ENCODE results near the gene MARCHF5.
"Not testable (repeated sequence)": the region's sequence is repeated elsewhere in the genome, so short reads cannot be mapped to it uniquely, and the experiment has no call there.

Gene MARCHF5

DNA sequence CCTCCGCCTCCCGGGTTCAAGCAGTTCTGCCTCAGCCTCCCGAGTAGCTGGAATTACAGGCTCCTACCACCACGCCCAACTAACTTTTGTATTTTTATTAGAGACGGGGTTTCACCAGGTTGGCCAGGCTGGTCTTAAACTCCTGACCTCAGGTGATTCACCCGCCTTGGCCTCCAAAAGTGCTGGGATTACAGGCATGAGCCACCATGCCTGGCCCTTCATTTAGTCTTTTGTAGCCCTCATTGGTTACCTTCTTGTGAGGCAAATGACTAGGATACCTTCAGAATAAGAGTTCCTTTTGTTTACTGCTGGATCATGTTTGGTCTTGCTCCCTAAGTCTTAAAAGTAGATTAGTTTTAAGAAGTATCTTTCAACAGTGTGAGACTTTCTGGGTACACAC, 39.0 kb downstream of the MARCHF5 start:
- Mint-ChIP-seq H3K36me3 (ENCODE audit: low read depth) (peaks cover 22% of the 10 kb centered on the region), H3K4me1 (ENCODE audit: low read depth) (peaks cover 29% of the 10 kb centered on the region)
- not testable (repeated sequence) for H3K27ac Mint-ChIP-seq, H3K27me3 Mint-ChIP-seq, DNase-seq, H3K4me3 Mint-ChIP-seq, H3K9me3 Mint-ChIP-seq

DNA sequence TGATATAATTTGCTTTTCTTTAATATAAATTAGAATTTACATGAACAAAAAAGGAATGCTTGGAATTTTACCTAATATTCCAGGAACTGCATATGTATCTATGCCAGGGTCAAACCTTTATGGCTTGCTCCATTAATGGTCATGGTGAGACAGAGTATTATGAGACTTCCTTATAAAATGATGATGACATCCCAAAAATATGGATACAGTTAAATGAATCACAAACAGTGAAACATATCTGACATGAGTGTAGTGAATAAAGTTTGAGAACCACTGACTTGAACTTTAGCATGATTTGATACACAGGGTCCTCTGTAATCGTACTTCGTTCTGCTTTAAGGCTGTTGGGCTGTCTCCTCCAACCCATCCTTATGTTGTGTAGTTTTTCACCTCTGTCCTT, 51.8 kb downstream of the MARCHF5 start:
- peaks cover 64% of the 10 kb centered on the region for H3K36me3 Mint-ChIP-seq (ENCODE audit: low read depth)
- H3K4me3 Mint-ChIP-seq: no peak overlapping the region
- no peak for DNase-seq
- H3K27me3 Mint-ChIP-seq: no peaks in the 10 kb centered on the region
- peaks cover 6% of the 10 kb centered on the region for H3K4me1 Mint-ChIP-seq (ENCODE audit: low read depth)
- H3K9me3 Mint-ChIP-seq: no peaks in the 10 kb centered on the region
- peak overlapping the region; percentile 5 for H3K27ac Mint-ChIP-seq

DNA sequence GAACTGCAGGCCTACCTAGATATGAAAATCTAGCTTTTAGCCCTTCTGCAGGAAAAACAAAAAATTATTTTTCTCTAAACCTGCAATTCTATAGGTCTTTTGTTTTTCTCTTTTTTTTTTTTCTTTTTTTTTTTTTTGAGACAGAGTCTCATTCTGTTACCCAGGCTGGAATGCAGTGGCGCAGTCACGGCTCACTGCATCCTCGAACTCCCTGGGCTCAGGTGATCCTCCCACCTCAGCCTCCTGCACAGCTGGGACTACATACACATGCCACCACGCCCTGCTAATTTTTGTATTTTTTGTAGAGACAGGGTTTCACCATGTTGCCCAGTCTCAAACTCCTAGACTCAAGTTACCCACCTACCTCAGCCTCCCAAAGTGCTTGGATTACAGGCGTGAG, 54.6 kb downstream of the MARCHF5 start:
- H3K9me3 Mint-ChIP-seq; H3K4me3 Mint-ChIP-seq; H3K27me3 Mint-ChIP-seq; H3K27ac Mint-ChIP-seq; H3K4me1 Mint-ChIP-seq (ENCODE audit: low read depth); DNase-seq: not testable (repeated sequence)
- peaks cover 76% of the 10 kb centered on the region for H3K36me3 Mint-ChIP-seq (ENCODE audit: low read depth)

DNA sequence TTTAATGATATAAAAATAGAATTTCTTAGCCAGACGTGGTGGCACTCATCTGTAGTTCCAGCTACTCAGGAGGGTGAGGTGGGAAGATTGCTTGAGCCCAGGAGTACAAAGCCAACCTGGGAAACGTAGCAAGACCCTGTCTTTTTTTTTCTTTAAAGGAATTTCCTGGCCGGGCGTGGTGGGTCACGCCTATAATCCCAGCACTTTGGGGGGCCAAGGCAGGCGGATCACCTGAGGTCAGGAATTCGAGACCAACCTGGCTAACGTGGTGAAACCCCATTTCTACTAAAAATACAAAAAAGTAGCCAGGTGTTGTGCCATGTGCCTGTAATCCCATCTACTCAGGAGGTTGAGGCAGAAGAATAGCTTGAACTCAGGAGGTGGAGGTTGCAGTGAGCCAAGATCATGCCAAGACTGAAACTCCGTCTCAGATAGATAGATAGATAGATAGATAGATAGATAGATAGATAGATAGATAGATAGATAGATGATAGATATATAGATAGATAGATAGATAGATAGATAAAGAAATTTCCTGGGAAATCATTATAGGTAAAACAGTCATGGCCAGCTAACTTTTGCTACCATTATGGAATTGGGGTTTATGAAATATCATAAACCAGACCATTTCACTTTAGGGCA, 56.2 kb downstream of the MARCHF5 start:
- H3K9me3 Mint-ChIP-seq; H3K27me3 Mint-ChIP-seq; H3K4me3 Mint-ChIP-seq; DNase-seq; H3K27ac Mint-ChIP-seq; H3K4me1 Mint-ChIP-seq (ENCODE audit: low read depth): not testable (repeated sequence)
- peaks cover 74% of the 10 kb centered on the region for H3K36me3 Mint-ChIP-seq (ENCODE audit: low read depth)

DNA sequence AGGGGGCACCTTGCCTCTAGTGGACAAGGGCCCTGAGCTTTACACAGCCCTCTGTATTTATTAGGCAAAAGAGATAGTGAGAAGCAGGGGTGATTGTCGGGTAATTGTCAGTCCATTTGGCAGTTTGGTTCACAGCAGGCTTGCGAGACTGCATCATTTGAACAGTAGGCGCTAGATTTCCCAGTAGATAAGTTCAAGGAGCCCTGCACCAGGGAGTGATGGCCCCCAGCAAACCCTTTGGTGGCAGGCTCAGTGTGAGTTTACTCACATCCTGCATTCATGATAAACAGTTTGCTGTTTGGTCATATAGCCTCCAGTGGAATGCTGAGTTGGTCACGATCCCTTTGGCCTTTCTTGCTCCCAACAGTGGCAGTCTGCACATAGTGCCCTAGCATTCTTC, 59.4 kb downstream of the MARCHF5 start:
- no peaks in the 10 kb centered on the region for H3K9me3 Mint-ChIP-seq
- peaks cover 45% of the 10 kb centered on the region for H3K36me3 Mint-ChIP-seq (ENCODE audit: low read depth)
- H3K27me3 Mint-ChIP-seq: no peaks in the 10 kb centered on the region
- H3K4me3 Mint-ChIP-seq: no peak overlapping the region
- no peaks in the 10 kb centered on the region for H3K4me1 Mint-ChIP-seq (ENCODE audit: low read depth)
- no peak for DNase-seq
- peak overlapping the region; percentile 0 for H3K27ac Mint-ChIP-seq

DNA sequence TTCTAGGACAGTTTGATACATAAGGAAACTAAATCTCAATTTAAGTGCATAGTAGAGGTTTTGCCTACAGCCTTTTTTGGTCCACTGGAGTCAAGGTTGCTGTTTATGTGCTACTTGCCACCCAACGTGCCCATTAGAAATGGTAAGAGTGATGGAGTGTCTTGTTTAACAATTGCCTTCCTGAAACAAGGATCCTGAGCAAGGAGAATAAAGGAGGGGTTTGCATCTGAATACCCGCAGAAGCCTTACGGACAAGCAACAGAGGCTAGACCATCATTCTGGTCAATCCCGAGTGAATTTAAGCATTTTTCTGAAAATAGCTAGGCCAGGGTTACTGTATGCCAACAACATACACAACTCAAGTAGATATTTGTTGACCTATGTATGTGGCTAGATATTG, 63.6 kb downstream of the MARCHF5 start:
- Mint-ChIP-seq H3K9me3 (no peaks in the 10 kb centered on the region), H3K4me1 (ENCODE audit: low read depth) (no peaks in the 10 kb centered on the region), H3K36me3 (ENCODE audit: low read depth) (peaks cover 19% of the 10 kb centered on the region), H3K4me3 (no peak overlapping the region), H3K27ac (no peak overlapping the region), H3K27me3 (peaks cover 2% of the 10 kb centered on the region)
- DNase-seq: no peak

DNA sequence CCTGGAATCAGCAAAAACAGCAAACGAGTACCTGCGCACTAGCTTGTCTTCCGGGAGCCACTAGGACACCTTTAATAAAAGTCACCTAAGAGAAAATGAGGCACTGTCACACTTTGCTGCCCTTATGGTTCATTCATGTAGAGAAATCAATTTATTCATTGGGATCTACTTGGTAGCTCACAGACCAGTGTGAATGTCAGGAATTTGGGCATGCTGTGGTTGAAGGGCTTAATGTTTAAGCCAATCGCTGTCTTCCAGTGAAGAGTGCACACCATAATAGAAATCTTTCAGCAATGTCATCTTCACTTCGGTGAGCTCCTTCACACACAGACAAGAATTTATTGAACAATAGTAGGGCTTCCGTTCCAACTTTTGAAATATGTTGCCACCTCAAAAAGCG, 65.1 kb downstream of the MARCHF5 start:
- Mint-ChIP-seq H3K27ac (no peak overlapping the region), H3K27me3 (peaks cover 5% of the 10 kb centered on the region), H3K36me3 (ENCODE audit: low read depth) (peaks cover 5% of the 10 kb centered on the region), H3K4me3 (no peak overlapping the region), H3K9me3 (no peaks in the 10 kb centered on the region), H3K4me1 (ENCODE audit: low read depth) (no peaks in the 10 kb centered on the region)
- no peak for DNase-seq

DNA sequence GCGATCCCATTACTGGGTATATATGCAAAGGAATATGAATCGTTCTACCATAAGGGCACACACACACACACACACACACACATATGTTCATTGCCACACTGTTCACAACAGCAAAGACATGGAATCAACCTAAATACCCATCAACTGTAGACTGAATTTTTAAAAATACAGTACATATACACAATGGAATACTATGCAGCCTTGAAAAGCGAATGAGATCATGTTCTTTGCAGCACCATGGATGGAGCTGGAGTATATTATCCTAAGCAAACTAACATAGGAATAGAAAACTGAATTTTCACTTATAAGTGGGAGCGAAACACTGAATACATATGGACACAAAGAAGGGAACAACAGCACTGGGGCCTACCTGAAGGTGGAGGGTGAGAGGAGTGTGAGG, 72.5 kb downstream of the MARCHF5 start:
- Mint-ChIP-seq H3K27ac (no peak overlapping the region), H3K36me3 (ENCODE audit: low read depth) (no peaks in the 10 kb centered on the region), H3K4me3 (no peak overlapping the region), H3K4me1 (ENCODE audit: low read depth) (no peaks in the 10 kb centered on the region), H3K9me3 (peaks cover 4% of the 10 kb centered on the region), H3K27me3 (peaks cover 27% of the 10 kb centered on the region)
- no peak for DNase-seq

DNA sequence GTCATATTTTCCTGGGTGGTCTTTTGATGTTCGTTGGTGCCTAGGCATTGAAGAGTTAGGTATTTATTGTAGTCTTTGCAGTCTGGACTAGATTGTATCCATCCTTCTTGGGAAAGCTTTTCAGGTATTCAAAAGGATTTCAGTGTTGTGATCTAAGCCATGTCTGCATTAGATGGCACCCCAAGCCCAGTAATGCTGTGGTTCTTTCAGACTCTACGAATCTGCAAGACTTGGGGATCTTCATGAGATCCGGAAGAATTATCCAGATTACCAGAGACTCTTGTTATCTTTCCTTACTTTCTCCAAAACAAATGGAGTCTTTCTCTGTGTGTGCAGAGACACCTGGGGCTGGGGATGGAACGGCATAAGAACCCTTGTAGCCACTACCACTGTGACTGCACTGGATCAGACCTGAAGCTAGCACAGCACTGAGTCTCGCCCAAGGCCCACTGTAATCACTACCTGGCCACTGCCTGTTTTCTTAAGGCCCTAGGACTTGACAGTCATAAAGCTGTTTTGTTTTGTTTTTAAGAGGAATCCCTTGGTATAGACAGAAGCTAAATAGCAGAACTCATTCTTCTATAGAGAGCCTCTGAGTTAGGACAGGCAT, 75.5 kb downstream of the MARCHF5 start:
- Mint-ChIP-seq H3K9me3 (peaks cover 4% of the 10 kb centered on the region), H3K27ac (no peak overlapping the region), H3K27me3 (peaks cover 18% of the 10 kb centered on the region), H3K4me3 (no peak overlapping the region), H3K36me3 (ENCODE audit: low read depth) (no peaks in the 10 kb centered on the region), H3K4me1 (ENCODE audit: low read depth) (no peaks in the 10 kb centered on the region)
- DNase-seq: no peak

DNA sequence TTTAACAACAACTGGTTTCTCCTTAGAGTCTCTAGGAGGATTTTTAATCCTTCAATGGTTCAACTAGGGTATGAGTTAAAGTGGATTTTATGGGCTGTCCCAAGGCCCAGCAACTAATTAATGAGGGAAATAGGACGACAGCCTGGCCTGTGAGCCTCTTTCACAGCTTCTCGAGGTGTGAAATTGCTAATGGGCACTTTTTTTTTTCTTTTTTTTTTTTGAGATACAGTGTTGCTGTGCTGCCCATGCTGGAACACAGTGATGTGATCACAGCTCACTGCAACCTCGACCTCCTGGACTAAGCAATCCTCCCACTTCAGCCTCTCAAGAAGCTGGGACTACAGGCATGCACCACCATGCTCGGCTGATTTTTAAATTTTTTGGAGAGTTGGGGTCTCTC, 87.0 kb downstream of the MARCHF5 start:
- H3K4me3 Mint-ChIP-seq: no peak overlapping the region
- no peak overlapping the region for H3K27ac Mint-ChIP-seq
- H3K36me3 Mint-ChIP-seq (ENCODE audit: low read depth): no peaks in the 10 kb centered on the region
- DNase-seq: no peak
- H3K4me1 Mint-ChIP-seq (ENCODE audit: low read depth): no peaks in the 10 kb centered on the region
- H3K9me3 Mint-ChIP-seq: no peaks in the 10 kb centered on the region
- H3K27me3 Mint-ChIP-seq: no peaks in the 10 kb centered on the region

DNA sequence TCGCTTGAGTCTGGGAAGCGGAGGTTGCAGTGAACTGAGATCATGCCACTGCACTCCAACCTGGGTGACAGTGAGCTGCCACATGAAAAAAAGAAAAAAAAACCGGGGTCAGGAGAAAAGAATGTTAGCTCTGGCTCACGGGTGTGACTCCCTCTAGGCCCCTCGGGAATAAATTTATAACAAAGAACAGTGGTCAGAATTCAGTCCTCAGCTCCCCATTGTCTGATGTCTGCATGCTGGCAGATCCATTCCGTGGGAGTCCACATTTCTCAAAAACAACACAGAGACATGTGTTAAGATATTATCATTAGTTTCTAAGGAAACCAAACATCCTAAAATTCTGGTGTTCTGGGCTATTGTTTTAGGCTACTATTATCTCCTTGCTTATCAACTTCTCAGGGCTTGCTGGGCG, 90.6 kb downstream of the MARCHF5 start:
- no peaks in the 10 kb centered on the region for H3K9me3 Mint-ChIP-seq
- H3K27me3 Mint-ChIP-seq: no peaks in the 10 kb centered on the region
- no peak for DNase-seq
- H3K4me1 Mint-ChIP-seq (ENCODE audit: low read depth): no peaks in the 10 kb centered on the region
- no peak overlapping the region for H3K4me3 Mint-ChIP-seq
- H3K27ac Mint-ChIP-seq: no peak overlapping the region
- no peaks in the 10 kb centered on the region for H3K36me3 Mint-ChIP-seq (ENCODE audit: low read depth)

DNA sequence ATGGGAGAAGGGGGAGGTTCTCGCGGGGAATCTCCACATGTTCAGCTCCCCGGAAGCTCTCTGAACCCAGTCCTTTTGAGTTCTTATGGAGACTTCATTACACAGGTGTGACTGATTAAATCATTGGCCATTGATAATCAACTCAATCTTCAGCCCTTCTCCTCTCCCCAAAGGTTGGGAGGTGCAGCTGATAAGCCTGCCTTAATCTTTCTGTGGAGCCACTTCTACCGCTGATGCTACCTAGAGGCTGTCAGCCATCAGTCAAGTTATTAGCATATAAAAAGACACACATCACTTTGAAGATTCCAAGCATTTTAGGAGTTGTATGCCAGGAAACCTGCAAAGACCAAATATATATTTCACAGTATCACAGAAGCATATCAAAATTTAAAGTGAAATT, 91.7 kb downstream of the MARCHF5 start:
- Mint-ChIP-seq H3K9me3 (no peaks in the 10 kb centered on the region), H3K36me3 (ENCODE audit: low read depth) (no peaks in the 10 kb centered on the region), H3K4me1 (ENCODE audit: low read depth) (no peaks in the 10 kb centered on the region), H3K4me3 (no peak overlapping the region), H3K27me3 (peaks cover 5% of the 10 kb centered on the region), H3K27ac (no peak overlapping the region)
- no peak for DNase-seq

DNA sequence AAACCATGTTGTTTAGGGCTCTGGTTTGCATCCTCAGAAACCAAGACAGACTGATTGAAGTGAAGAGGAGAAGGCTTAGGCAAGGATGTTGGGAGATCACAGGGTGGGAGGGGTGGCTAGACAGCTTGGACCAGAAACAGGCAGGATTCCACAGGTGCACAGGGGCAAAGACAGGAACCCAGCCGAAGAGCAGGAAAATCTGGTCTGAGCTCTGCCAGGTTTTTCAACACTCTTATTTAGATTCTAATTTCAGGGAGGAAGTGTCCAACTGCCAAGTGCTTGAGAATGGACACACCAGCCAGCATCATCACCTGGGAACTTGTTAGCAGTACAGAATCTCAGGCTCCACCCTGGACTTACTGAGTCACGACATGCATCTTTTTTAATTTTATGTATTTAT, 93.8 kb downstream of the MARCHF5 start:
- Mint-ChIP-seq H3K36me3 (ENCODE audit: low read depth) (no peaks in the 10 kb centered on the region), H3K9me3 (no peaks in the 10 kb centered on the region), H3K4me3 (no peak overlapping the region), H3K27me3 (peaks cover 7% of the 10 kb centered on the region), H3K4me1 (ENCODE audit: low read depth) (no peaks in the 10 kb centered on the region), H3K27ac (no peak overlapping the region)
- no peak for DNase-seq

DNA sequence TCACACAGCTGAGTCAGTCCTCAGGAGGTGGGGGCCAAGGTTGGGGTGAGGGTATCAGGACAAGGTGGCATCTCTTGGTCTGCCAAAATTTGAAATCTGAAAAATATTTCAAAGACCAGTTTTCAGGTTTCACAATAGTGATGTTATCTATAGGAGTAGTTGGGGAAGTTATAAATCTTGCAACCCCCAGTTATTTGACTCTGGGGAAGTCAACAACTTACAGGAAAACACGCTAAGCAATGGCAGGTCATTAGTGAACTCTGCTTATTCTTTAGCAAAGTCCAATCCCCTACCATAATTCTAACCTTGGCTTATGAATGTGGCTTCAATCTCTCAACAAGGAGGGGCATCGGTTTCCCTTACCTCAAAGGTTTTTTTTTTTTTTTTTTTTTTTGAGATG, 94.9 kb downstream of the MARCHF5 start:
- H3K4me3 Mint-ChIP-seq: no peak overlapping the region
- peaks cover 10% of the 10 kb centered on the region for H3K27me3 Mint-ChIP-seq
- DNase-seq: no peak

DNA sequence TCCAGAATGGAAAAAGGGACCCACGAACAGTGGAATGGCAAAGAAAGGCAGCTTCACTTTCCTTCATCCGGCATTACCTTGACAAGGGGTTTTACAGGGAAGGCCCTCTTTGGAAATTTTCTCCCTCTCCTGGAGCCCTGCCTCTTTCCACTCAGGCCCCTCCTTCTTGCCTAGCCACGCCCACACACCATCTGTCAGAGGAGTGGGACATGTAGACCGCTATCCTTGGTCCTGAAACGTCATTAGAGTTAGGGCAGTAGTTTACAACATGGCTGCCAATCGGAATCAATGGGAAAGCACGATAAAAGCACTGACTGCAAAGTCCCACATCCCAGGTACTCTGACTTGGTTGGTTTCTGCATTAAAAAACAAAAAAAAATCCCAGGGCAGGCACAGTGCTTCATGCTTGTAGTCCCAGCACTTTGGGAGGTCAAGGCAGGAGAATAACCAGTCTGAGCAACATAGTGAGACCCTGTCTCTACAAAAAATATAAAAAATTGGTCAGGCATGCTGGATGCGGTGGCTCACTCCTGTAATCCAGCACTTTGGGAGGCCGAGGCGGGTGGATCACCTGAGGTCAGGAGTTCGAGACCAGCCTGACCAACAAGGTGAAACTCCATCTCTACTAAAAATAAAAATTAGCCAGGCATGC, 96.4 kb downstream of the MARCHF5 start:
- H3K4me1 Mint-ChIP-seq (ENCODE audit: low read depth): no peaks in the 10 kb centered on the region

More for the DNA sequence above, 94.9 kb downstream of the MARCHF5 start:
- H3K36me3 Mint-ChIP-seq (ENCODE audit: low read depth): no peaks in the 10 kb centered on the region
- no peaks in the 10 kb centered on the region for H3K4me1 Mint-ChIP-seq (ENCODE audit: low read depth)
- H3K9me3 Mint-ChIP-seq: no peaks in the 10 kb centered on the region
- H3K27ac Mint-ChIP-seq: no peak overlapping the region

More for the DNA sequence above, 96.4 kb downstream of the MARCHF5 start:
- Mint-ChIP-seq H3K27ac (no peak overlapping the region), H3K27me3 (peaks cover 13% of the 10 kb centered on the region), H3K4me3 (no peak overlapping the region), H3K9me3 (no peaks in the 10 kb centered on the region), H3K36me3 (ENCODE audit: low read depth) (no peaks in the 10 kb centered on the region)
- no peak for DNase-seq

Data from activated T-cell treated with anti-CD3 and anti-CD28 coated beads, Interleukin-2, amount 50 U/mL, for 24 hours (primary cell).